Uterus (tissue), 4 donors: ENCODE data around the gene ZCWPW1. TPM values are rescaled to one million over a fixed set of nuclear protein-coding genes. Genes with fewer than 3 reads are reported as not detected.
A peak's percentile ranks its signal among the peaks of the same experiment; 100 is the strongest.

Experiments used
- DNase-seq, 2 donors: peaks; one replicate each; pipeline ENCODE4 v3.0.0-alpha.2; 2019 to 2020
- H3K27ac ChIP-seq, 2 donors: fragments of 200-600 bp; sonication (generic); 1 replicate in 1 of 2; 2 replicates in 1 of 2; pipeline ENCODE4 v1.5.1; 2016 to 2018
- H3K27me3 ChIP-seq, 2 donors: fragments of 200-600 bp; sonication (generic); one replicate each; pipeline ENCODE4 v1.5.1; 2018 to 2019; ENCODE audit warnings: control low read depth in 1 of 2
- H3K36me3 ChIP-seq, 2 donors: fragments of 200-600 bp; sonication (generic); one replicate each; pipeline ENCODE4 v1.5.1; 2019; ENCODE audit warnings: control low read depth in 1 of 2
- H3K4me1 ChIP-seq, 2 donors: fragments of 200-600 bp; sonication (generic); one replicate each; pipeline ENCODE4 v1.5.1; 2018 to 2019; ENCODE audit warnings: control low read depth in 1 of 2
- H3K4me3 ChIP-seq, 2 donors: fragments of 200-600 bp; sonication (generic); 1 replicate in 1 of 2; 2 replicates in 1 of 2; pipeline ENCODE4 v1.5.1; 2018 to 2019; ENCODE audit warnings: mild to moderate bottlenecking in 1 of 2
- H3K9me3 ChIP-seq, 2 donors: fragments of 200-600 bp; sonication (generic); one replicate each; pipeline ENCODE4 v1.5.1; 2019; ENCODE audit warnings: control low read depth in 1 of 2
- POLR2A ChIP-seq, 2 donors: fragments of 450-650 bp; IDR thresholded peaks; one replicate each; pipeline ENCODE4 v1.6.1; 2016; ENCODE audit warnings: antibody characterized with exemption in 2 of 2, mild to moderate bottlenecking in 1 of 2, moderate library complexity in 1 of 2
- intact Hi-C: fragments of 100-400 bp; cut with DNase I; formaldehyde crosslinking; loops from one replicate; pipeline ENCODE4 v1.15.1; 2023; ENCODE audit warnings: low total_unique reads
- total RNA-seq, 4 donors: library from RNA; depleted of rRNA in 3 of 4; stranded (reverse); fragments of >200 nt in 3 of 4; gene quantifications; one replicate each; pipeline versions ENCODE4 v1.1.0 to v1.2.4, GENCODE V29; 2014 to 2023
- TF ChIP-seq, protein P1 (sequence below), 4 experiments: fragments of 200-600 bp in 2 of 4; fragments of 450-650 bp in 2 of 4; sonication (generic) in 2 of 4; IDR thresholded peaks; one replicate each; pipeline ENCODE4 v1.5.1; 2016 to 2019; ENCODE audit warnings: antibody characterized with exemption in 4 of 4, mild to moderate bottlenecking in 2 of 4, moderate library complexity in 1 of 4
- donor health status: DM: yes; HTN: yes; CAD: no.

Gene ZCWPW1
- total RNA-seq, 4 donors from 2014 or later = 1.5 to 6.1 (median 5.2) TPM; not detected in 1

DNA sequence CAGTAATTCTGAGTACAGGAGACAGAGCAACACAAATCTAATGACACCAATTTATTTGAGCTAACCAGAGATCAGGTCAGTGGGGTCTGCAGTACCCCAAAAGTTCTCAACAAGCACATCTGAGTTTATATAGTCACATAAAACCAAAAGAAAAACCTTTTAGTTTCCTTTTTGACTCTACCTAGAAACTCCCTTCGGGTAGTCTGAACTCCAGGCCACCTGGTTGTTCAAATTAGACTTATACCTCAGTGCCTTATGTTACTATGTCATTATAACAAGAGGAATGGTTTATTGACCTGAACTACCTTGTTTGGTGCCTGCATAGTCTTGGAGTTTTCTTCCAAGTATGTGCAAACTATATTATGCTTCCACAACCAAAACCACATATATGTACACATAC is 14.6 kb downstream of the ZCWPW1 start:
- intact Hi-C loops = no loop called here

GRCh38 chr7:100413346-100413745 is 15.2 kb downstream of the ZCWPW1 start:
- no peaks in the 10 kb centered on the region for H3K9me3 ChIP-seq
- H3K27ac ChIP-seq = no peak overlapping the region
- DNase-seq = no peak
- intact Hi-C loops = no loop called here
- H3K27me3 ChIP-seq = no peaks in the 10 kb centered on the region
- no peak overlapping the region for H3K4me3 ChIP-seq
- TF ChIP-seq, protein P1, sequence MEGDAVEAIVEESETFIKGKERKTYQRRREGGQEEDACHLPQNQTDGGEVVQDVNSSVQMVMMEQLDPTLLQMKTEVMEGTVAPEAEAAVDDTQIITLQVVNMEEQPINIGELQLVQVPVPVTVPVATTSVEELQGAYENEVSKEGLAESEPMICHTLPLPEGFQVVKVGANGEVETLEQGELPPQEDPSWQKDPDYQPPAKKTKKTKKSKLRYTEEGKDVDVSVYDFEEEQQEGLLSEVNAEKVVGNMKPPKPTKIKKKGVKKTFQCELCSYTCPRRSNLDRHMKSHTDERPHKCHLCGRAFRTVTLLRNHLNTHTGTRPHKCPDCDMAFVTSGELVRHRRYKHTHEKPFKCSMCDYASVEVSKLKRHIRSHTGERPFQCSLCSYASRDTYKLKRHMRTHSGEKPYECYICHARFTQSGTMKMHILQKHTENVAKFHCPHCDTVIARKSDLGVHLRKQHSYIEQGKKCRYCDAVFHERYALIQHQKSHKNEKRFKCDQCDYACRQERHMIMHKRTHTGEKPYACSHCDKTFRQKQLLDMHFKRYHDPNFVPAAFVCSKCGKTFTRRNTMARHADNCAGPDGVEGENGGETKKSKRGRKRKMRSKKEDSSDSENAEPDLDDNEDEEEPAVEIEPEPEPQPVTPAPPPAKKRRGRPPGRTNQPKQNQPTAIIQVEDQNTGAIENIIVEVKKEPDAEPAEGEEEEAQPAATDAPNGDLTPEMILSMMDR (IDR thresholded peaks at IDR 0.05) = no peak
- no peak for TF ChIP-seq POLR2A (IDR thresholded peaks at IDR 0.05)
- no peaks in the 10 kb centered on the region for H3K36me3 ChIP-seq
- no peaks in the 10 kb centered on the region for H3K4me1 ChIP-seq

More for the DNA sequence above, 14.6 kb downstream of the ZCWPW1 start:
- DNase-seq = no peak
- H3K4me3 ChIP-seq = no peak overlapping the region
- H3K4me1 ChIP-seq = no peaks in the 10 kb centered on the region
- H3K36me3 ChIP-seq = no peaks in the 10 kb centered on the region
- H3K27ac ChIP-seq = no peak overlapping the region
- H3K27me3 ChIP-seq = no peaks in the 10 kb centered on the region
- no peak for TF ChIP-seq POLR2A (IDR thresholded peaks at IDR 0.05)
- TF ChIP-seq, protein P1 (IDR thresholded peaks at IDR 0.05) = no peak
- no peaks in the 10 kb centered on the region for H3K9me3 ChIP-seq

GRCh38 chr7:100411101-100411500 is 17.4 kb downstream of the ZCWPW1 start:
- Histone ChIP-seq H3K36me3 (no peaks in the 10 kb centered on the region), H3K9me3 (no peaks in the 10 kb centered on the region), H3K27me3 (no peaks in the 10 kb centered on the region), H3K4me3 (no peak overlapping the region), H3K27ac (no peak overlapping the region), H3K4me1 (no peaks in the 10 kb centered on the region)
- DNase-seq = no peak
- intact Hi-C loops = no loop called here
- TF ChIP-seq, protein P1 (IDR thresholded peaks at IDR 0.05) = no peak
- no peak for TF ChIP-seq POLR2A (IDR thresholded peaks at IDR 0.05)

GRCh38 chr7:100407285-100408180 is 21.0 kb downstream of the ZCWPW1 start:
- Histone ChIP-seq H3K27ac (peak overlapping the region in 1 of 2 donors; percentile 54), H3K4me1 (no peaks in the 10 kb centered on the region), H3K36me3 (no peaks in the 10 kb centered on the region), H3K9me3 (no peaks in the 10 kb centered on the region), H3K27me3 (no peaks in the 10 kb centered on the region), H3K4me3 (no peak overlapping the region)
- DNase-seq = peak in 1 of 2 donors; percentile 53
- no peak for TF ChIP-seq POLR2A (IDR thresholded peaks at IDR 0.05)
- TF ChIP-seq, protein P1 (IDR thresholded peaks at IDR 0.05) = peak; percentile 52 to 79 (median 63)
- intact Hi-C loops = no loop called here

- intact Hi-C loops = no loop called here
- peak overlapping the region in 1 of 2 donors; percentile 54 for H3K27ac ChIP-seq
- TF ChIP-seq POLR2A (IDR thresholded peaks at IDR 0.05) = no peak
- TF ChIP-seq, protein P1 (IDR thresholded peaks at IDR 0.05) = no peak
- no peaks in the 10 kb centered on the region for H3K36me3 ChIP-seq
- no peak overlapping the region for H3K4me3 ChIP-seq
- H3K27me3 ChIP-seq = no peaks in the 10 kb centered on the region
- no peaks in the 10 kb centered on the region for H3K4me1 ChIP-seq
- no peak for DNase-seq
- H3K9me3 ChIP-seq = no peaks in the 10 kb centered on the region
Observed at GRCh38 chr7:100406767-100407166, 21.7 kb downstream of the ZCWPW1 start.
